HG02610 (cell line): ENCODE measurements around the gene ESR2.
"Not testable (repeated sequence)": the region's sequence is repeated elsewhere in the genome, so short reads cannot be mapped to it uniquely, and the experiment has no call there.

Experiments
- ATAC-seq: cut with Tn5 transposase; IDR thresholded peaks from one replicate; pipeline ENCODE4 v1.9.1; 2021; ENCODE audit warnings: mild to moderate bottlenecking, moderate library complexity; ENCODE audit not compliant: unreplicated experiment

Gene ESR2

DNA sequence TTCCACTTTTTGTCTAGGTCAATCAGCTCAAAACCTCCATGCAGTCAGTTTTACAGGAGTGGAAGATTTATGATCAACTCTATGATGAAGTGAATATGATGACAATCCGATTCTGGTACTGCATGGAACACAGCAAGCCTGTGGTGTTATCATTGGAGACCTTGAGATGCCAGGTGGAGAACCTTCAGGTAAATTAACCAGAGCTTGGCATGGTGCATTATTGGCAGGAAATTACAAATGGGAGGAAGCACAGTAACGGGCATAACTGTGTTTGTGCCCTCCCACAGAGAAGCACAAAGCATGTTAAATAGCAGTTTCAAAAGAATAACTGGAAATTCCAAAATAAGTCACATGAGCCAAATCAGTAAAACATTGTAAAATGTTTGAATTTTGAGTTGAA lies 135.6 kb downstream of the ESR2 start:
- ATAC-seq, result no peak

DNA sequence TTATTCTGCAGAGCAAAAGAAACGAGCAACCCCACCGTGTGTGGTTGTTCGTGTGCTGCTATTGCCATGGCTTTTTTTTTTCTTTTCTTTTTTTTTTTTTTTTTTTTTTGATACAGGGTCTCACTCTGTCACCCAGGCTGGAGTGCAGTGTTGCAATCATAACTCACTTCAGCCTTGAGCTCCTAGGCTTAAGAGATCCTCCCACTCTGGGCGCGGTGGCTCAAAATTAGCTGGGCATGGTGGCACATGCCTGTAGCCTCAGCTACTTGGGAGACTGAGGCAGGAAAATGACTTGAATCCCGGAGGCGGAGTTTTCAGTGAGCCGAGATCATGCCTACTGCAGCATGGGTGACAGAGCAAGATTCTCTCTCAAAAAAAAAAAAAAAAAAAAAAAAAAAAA lies 144.2 kb downstream of the ESR2 start:
- no peak for ATAC-seq

DNA sequence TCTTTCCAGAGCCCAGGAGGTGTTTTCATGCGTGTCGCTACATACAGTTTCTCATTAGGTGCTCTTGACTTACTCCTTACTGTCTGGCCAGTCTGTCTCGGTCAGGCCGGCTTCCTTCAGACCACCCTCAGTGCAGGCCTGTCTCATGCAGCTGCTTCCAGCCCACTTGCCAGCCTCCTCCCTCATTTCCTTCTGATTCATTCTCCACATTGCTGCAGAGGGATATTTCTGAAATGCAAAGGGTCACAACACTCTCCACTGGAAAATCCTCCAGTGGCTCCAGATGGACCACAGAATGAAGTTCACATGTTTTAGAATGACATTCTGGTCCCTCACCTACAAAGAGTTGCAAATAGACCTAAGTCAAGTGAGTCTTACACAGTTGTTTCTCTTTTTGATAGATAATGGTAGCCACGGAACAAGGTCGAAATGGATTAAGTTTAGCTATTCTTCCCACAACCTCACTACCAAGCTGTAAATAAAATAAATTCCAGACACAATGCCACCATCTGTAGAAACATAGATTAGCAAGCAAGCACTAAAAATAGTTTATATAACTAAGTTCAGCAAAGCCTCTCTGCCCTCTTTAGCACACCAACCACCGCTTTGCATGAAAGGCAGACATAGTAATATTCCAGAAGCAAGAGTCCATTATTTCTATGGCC lies 146.9 kb downstream of the ESR2 start:
- ATAC-seq, result no peak

DNA sequence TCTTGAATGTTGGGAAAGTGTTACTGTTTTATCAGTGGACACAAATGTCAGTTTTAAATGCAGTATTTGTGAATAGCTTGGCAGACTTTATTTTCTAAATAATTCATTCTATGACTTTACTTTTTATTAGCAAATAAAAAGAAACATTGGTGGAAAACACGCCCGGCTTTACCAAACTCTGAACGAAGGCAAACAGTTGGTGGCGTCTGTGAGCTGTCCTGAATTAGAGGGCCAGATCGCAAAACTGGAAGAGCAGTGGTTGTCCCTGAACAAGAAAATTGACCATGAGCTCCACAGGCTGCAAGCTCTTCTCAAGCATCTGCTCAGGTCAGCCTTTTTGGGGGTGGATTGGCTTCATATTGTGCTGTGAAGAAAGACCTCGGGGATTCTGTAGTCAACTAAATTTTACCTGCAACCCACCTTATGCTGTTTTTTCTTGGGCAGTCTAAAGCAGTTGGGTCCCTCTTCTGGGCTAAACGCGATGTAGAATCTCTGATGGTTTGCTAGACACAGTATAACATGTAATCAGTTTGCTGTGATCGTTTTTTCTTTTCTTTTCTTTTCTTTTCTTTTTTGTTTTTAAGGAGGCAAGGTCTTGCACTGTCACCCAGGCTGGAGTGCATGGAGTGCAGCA lies 156.4 kb downstream of the ESR2 start:
- ATAC-seq, result no peak

DNA sequence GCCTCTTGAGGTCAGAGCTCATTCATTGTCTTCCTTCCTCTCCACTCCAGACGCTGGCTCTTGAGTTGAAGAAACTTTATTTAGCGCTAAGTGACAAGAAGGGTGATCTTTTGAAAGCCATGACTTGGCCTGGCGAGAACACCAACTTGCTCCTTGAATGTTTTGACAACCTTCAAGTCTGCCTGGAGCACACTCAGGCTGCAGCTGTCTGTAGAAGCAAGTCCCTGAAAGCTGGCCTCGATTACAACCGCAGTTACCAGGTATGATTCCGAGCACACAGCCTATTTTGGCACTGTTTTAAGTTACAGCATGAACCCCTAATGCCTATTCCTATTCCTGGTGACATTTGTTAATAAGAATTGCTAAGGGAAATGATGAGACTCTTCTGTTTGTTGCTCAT lies 167.6 kb downstream of the ESR2 start:
- no peak for ATAC-seq

DNA sequence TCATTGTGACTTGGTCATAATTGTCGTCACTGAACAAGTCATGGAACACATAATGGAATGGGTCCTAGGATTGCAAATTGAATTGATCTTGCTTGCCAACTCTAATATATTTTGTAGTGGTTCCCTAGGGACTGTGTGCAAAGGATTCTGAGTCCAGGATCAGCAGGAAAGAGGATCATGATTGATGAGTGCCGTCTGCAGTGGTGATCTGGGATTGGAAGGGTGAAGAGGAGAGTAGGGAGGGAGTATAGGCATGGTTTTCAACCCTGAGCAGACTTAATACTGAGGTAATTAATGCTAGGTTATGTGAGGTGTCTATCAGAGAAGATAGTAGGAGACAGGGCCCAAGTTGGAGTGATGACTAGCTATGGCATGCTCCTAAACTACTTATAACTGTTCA lies 168.9 kb downstream of the ESR2 start:
- ATAC-seq, result no peak

DNA sequence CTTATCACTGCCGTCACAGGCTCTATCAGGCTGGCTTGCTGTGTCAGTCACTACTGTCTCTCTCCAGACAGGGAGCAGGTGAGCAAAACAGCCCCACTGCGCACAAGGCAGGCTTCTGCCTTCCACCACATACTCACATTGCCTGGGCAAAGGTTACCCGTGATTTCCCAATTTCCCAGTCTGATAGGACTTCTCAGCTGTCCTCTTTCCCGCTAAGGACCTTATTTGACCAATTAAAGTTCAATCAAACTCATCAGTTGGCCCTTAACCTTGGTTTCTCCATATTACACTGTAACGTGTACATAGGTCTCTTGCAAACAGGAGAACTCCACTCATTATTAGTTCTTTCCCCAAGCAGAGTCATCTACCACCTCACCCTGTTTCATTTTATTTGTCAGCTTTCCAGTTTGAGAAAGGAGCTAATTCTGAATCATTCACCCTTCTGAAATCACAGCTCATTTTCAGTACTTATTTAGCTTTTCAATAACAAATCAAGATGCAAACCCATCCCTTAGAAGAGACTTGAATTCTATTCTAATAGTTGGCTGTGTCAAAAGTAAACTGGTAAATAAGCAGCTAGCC lies 170.8 kb downstream of the ESR2 start:
- no peak for ATAC-seq

DNA sequence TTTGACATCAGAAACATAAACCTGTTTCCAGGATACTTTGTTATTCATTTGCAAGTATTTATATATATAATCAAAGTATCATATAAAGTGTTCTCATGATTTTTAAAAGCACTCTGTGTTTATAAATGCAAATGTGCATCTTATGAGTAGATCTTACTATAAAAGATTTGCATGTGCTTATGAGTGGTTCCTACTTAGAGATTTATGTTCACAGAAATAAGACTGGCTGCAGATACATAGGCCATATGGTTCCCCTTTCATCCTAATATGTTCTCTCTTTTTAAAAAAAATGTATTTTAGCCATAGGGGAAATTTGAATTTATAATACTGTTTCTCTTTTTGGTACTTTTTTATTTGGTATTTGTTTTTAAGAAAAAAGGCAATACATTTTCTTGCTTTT lies 174.2 kb downstream of the ESR2 start:
- no peak for ATAC-seq

DNA sequence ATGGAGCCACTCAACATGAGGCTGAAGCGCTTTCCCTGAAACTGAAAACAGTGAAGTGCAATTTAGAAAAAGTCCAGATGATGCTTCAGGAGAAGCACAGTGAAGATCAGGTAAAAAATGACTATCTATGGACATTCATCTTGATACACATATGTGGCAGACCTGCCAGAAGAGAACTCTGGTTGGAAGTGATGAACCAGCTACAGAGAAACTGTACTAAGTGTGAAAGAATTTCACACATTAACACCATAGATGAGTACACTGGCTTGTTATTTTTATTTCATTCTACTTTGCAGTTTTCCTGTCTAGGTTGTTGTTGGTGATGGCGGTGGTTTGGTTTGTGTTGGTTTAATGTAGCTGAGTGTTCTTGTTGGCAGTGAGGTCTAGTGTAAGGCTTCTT lies 174.7 kb downstream of the ESR2 start:
- ATAC-seq, result no peak

DNA sequence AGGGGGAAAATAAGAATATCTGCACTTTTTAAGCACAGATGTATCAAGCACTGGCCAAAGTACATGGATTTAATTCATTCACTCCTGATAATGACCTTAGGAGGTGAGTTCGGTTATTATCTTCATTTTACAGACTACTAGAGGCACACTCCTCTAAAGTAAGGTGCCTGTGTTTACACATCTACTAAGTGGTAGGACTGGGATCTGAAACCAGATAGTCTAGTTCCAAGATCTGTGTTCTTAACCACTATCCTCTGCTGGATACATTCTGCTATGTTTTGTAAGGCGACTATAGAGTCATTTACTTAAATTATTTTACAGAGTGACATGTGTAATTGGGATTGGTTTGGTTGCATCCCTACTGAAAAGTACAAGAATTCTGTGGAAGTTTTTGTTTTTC lies 175.3 kb downstream of the ESR2 start:
- no peak for ATAC-seq

DNA sequence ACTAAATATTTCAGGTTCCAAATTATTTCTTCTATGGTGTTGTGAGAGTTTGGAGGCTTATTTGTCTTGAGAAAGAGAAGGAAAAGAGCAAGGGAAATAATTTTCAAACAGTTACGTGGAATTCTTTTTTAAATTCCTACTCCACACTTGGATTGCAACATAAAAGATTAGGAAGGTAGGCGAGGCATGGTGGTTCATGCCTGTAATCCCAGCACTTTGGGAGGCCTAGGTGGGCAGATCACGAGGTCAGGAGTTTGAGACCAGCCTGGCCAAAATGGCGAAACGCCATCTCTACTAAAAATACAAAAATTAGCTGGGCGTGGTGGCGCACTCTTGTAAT lies 175.8 kb downstream of the ESR2 start:
- not testable (repeated sequence) for ATAC-seq

DNA sequence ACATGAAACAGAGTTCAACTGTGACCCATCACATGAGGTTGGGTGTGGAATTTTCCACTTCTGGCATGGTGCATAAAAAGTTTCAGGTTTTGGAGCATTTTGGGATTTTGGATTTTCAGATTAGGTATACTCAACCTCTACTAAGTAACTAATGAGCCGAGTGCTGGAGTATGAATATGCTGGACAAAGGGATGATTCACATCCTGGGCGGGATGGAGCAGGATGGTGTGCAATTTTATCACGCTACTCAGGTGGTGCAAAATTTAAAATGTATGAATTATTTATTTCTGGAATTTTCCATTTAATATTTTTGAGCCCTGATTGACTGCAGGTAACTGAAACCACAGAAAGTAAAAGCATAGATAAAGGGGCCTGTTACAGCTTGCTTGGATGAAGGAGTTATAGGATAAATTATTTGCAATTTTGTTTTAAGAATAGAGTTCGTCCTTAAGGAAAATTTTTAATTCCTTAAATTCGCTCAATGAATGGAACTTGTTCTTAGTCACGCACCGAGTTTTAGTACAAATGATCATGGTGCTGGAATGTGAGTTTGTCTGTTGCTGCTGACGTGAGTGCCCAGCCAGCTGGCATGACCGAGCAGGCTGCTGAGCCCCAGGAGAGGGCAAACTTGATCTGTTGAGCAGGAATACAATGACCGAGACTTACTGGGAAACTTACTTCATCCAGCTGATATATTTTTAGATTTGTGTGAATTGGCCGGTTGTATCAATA lies 176.3 kb downstream of the ESR2 start:
- ATAC-seq, result no peak

DNA sequence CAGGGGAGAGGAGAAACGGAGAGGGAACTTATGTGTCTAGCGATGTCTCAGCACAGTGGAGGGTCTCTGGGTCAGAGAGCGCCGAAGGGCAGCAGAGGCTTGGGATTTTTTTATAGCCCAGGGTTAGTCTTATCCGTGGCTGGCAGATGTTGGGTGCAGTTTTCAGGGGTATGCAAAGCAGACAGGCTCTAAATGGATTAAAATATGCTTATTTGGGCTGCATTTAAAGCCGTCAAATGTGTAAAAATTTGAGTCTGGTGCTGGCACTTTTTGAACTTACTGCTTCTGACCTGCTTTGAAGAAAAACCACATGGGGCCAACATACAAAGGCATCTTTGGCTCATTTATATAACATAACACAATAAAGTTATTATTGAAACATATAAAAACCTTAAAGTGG lies 178.8 kb downstream of the ESR2 start:
- ATAC-seq, result no peak

DNA sequence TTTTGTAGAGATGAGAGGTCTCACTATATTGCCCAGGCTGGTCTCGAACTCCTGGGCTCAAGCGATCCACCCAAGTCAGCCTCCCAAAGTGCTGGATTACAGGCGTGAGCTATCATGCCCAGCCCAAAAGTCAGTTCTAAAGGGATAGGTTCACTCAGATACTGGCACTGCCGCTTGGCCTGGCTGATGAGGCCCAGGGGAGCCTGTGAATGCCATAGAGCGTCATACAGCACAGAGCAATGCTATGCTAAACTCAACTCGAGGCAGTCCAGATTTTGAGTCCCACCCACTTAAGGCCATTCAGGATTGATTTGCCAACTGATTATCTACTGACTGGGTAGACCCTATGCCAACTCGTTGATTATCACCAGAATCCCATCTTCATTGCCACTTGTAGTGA lies 179.4 kb downstream of the ESR2 start:
- ATAC-seq, result no peak

DNA sequence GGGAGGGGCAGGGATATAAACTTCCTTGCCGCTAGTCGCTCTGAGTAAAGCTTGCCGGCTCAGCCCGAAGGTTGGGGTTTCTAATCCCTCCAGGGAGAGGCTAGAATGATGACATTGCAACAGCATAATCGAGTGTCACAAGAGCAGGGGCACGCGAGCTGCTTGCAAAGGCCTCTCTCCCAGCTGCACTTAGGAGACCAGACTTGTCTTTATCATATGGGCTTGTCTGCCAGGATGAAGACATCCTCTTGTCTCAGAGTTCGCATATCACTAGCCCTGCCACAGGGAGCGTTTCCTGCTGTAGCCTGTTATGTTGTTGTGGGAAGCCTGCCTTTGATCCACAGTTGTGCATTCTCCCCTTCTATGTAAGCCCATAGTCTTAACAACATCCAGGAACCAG lies 180.0 kb downstream of the ESR2 start:
- ATAC-seq, result no peak

DNA sequence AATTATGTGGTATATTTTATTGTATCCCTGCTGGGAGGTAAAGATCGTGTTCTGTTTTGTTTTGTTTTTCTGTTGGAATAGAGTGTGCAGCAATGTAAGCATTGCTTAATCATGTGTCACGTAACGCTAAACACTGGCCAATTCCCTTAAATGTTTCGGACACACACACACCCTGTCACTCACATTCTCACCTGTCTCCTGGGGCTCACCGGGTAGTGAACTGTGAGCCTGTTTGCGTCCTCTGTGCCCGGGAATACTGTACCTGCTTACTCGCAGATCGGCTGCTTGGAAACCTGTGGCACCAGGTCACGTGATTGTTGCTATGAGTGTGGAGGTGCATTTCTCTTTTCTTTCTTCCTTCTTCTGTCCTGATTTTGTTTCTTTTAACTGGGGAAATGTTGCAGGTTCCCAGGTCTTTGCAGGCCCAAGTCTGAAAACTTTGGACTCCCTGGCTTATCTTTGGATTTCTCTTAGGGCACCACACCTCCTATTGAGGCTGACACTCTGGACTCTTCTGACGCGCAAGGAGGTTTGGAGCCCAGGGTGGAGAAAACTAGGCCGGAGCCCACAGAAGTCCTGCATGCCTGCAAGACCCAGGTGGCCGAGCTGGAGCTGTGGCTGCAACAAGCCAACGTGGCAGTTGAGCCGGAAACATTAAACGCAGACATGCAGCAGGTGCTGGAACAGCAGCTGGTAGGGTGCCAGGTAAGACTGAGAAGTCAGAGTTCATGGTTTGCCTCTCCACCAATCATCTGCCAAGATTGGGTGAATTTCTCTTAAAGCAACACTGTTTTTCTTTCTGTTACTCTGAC lies 181.1 kb downstream of the ESR2 start:
- no peak for ATAC-seq

DNA sequence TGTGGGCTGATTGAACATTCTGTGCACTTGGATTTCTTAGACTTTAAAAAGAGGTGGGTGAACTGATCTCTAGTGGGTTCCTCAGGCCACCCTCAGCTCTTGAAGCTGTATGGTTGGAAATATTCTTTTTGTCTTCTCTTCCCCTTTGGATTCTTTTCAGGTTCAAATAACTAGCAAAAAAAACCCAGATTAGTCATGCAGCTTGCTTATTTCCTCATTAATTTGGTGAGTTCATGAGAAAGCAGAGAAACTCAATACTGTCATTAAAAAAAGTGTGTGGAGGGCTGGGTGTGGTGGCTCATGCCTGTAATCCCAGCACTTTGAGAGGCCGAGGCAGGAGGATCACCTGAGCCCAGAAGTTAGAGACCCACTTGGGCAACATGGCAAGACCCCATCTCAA lies 183.4 kb downstream of the ESR2 start:
- ATAC-seq, result no peak

DNA sequence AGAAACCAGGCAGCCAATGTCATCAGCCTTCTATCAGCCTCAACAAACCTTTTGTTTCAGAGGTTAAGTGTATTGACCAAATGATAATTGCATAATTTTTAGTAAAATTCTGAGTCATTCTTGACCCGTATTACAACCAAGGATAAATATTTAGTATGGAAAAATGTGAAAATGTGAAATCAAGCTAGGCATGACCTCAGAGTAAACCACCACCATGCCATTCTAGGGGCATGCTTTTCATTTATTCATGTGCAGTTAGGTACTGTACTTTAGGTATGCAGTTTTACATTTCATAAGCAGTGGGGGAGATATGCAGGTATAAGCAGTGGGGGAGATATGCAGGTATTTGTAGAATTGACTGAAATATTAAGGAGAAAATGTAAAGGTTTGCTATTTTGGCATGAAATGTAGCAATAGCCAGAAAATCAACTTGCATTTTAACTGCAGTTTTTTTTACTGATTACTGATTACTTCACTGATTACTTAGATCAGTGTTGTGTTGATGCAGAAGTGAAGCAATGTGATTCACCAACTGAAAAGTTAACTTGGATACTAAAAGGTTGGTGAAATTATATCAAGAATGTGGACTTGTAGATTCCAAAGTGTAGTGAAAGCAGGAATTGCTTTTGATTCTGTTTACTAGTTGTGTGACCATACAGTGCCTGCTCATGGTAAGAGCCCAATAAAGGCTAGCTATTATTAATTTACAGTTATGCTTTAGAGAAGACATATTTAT lies 184.2 kb downstream of the ESR2 start:
- ATAC-seq, result no peak

DNA sequence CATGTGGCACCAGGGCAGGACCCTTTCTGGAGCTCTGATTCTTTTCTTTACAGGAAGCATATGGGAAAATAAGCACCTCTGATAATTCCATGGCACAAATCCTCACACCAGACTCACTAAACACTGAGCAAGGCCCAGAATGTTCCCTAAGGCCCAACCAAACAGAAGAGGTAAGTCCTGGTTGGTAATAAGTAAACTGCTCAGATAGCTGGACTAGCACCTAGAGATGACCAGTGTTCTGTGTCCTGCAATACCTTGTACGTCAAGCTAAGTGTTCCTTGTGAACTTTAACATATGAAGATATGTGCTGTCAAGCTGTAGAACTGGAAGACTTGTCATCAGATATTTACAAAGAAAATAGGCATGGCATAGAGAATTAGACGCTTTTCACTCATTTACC lies 186.7 kb downstream of the ESR2 start:
- no peak for ATAC-seq

DNA sequence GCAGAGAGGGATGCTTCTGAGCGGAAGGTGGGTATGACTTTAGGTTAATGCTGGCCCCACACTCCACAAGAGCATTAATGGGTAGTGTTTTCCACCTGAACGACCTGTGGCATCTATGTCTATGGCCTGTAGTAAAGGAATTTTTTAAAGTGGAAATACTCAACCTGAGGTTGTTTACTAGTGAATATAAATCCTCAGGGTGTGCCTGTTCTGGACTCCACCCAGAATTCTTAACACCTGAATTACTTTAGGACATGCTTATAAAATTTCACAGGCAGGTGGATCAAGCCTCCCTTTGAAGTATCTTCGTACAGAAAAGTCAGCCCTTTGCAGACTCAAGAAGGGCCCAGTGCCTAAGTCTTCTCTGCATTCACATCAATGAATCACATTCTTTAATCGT lies 196.1 kb downstream of the ESR2 start:
- ATAC-seq, result no peak

DNA sequence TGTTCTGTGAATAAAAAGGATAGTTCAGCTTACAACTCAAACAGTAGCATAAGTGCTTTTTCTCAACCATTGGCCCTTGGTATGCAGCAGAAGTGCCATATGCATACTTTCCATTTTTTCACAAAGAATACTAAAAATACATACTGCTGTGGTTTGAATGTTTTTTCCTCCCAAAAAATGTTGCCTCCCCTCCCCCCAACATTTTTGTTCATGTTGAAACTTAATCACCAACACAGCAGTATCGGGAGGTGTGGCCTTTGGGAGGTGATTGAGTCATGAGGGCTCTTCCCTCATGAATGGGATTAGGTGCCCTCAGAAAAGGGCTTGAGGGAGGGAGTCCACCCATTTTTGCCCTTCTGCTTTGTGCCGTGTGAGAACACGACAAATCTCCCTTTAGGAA lies 198.6 kb downstream of the ESR2 start:
- no peak for ATAC-seq
